Activated CD8-positive, alpha-beta T cell treated with anti-CD3 and anti-CD28 coated beads, Interleukin-2, amount 10 ng/mL, durations not matched to agents 7 days and 5 days (primary cell): ENCODE results near the gene MMP11. TPM values are rescaled to one million over a fixed set of nuclear protein-coding genes. Genes with fewer than 3 reads are reported as not detected.

ENCODE experiments used
- ATAC-seq: fragments of 150-1000 bp; cut with Tn5 transposase; one replicate; pipeline ENCODE4 v1.10.0; 2021; ENCODE audit warnings: moderate library complexity
- CTCF ChIA-PET: fragments of 350-600 bp; sonication (Branson Sonifier 250); formaldehyde crosslinking; loops from one replicate; lab custom pipeline; 2021; ENCODE audit warnings: antibody characterized with exemption; lab: Charles Lee
- POLR2A ChIA-PET: fragments of 350-600 bp; sonication (Branson Sonifier 250); formaldehyde crosslinking; loops from one replicate; lab custom pipeline; 2021; ENCODE audit warnings: antibody characterized with exemption; lab: Charles Lee
- DNase-seq: peaks from one replicate; pipeline ENCODE4 v3.0.0-alpha.2; 2020
- H3K27ac Mint-ChIP-seq: one replicate; pipeline ENCODE4 v1.8.0; 2021; ENCODE audit warnings: mild to moderate bottlenecking, mixed read lengths
- H3K27me3 Mint-ChIP-seq: one replicate; pipeline ENCODE4 v1.8.0; 2021; ENCODE audit warnings: low read depth, mixed read lengths
- H3K36me3 Mint-ChIP-seq: one replicate; pipeline ENCODE4 v1.8.0; 2021; ENCODE audit warnings: low read depth, mixed read lengths
- H3K4me1 Mint-ChIP-seq: one replicate; pipeline ENCODE4 v1.8.0; 2021; ENCODE audit warnings: low read depth, mixed read lengths
- H3K4me3 Mint-ChIP-seq: one replicate; pipeline ENCODE4 v1.8.0; 2021; ENCODE audit warnings: mild to moderate bottlenecking, mixed read lengths
- H3K9me3 Mint-ChIP-seq: one replicate; pipeline ENCODE4 v1.8.0; 2022; ENCODE audit warnings: mixed read lengths; ENCODE audit not compliant: insufficient read depth
- total RNA-seq, 2 experiments: library from RNA; stranded (reverse); gene quantifications; one replicate each; pipeline ENCODE4 v1.2.3, GENCODE V29; 2021

MMP11 gene
- total RNA-seq, 2 experiments from 2014 or later, result 0.42 to 0.55 TPM

DNA sequence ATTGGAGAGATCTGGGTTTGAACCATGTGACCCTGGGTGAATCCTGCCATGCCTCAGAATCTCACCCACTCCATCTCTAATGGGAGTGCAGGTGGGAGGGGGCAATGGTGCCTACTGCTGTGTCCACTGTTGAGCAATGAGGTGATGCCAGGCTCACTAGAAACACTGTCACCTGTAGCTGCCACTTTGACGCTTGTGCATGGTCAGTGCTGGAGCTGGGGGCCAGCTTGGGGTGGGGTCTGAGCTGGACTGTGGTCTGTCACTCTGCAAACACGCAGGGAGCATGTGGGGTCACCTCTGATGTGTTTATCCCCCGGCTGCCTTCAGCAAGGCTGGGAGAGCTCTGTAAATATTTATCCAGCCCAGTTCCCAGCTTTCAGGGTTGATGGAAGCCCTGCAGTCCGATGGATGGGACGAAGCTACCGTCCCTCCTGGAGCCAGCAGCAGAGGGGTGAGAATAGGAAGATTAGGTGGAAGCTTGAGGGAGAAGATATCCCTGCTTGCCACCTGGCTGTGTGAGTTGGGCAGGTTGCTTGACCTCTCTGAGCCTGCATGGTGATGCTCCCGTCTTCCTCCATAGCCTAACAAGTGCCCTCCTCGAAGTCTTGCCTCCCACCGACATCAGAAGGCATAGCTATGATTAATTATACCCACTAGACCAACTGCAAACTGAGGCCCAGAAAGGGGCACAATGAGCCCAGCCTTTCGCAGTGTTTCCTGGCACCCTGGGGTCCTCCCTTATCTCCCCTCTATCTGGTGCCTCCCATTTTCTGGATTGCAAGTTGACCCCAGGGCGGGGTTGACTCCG lies 1.7 kb downstream of the MMP11 start:
- ChIA-PET CTCF (interaction anchor here (0.6 to 2.4 kb wide), 5 partner anchors 68 to 843 kb away, joined by 3 to 16 read pairs (median 3); no protein-coding TSS in a partner anchor), POLR2A (interaction anchor here (0.7 to 2.5 kb wide), 2 partner anchors 8 to 12 kb away, joined by 3 to 18 read pairs; partner anchors contain the start of gene SMARCB1)
- DNase-seq (no peak), ATAC-seq (no peak)
- H3K27ac Mint-ChIP-seq, result no peak overlapping the region
- no peaks in the 10 kb centered on the region for H3K9me3 Mint-ChIP-seq
- H3K36me3 Mint-ChIP-seq, result no peaks in the 10 kb centered on the region
- peaks cover 8% of the 10 kb centered on the region for H3K27me3 Mint-ChIP-seq
- peaks cover 22% of the 10 kb centered on the region for H3K4me1 Mint-ChIP-seq
- no peak overlapping the region for H3K4me3 Mint-ChIP-seq

DNA sequence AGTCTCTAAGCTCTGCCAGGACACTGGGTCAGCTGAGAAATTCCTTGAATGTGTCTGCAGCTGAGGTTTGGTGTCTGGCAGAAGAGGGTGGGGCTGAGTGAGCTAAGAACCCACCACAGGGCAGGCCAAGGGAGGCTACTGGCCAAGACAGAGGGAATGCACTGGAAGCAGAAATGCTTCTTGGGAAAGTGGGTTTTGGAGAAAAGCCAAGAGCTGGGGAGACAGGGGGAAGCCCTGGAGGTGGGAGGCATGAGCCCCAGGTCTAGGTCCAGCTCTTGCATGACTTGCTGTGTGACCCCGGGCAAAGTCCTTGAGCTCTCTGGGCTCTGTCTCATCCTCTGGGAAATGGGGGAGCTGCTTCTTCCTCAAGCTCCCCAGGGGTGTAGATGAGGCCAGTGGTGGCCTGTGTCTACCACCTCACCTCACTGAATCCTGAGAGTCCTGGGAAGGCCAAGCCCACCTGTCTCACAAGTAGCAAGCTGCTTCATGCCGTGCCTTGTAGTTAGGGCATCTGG lies 2.3 kb downstream of the MMP11 start:
- no peaks in the 10 kb centered on the region for H3K9me3 Mint-ChIP-seq
- peaks cover 20% of the 10 kb centered on the region for H3K4me1 Mint-ChIP-seq
- H3K27ac Mint-ChIP-seq, result no peak overlapping the region
- CTCF ChIA-PET, result interaction anchor here (0.6 to 2.4 kb wide), 6 partner anchors 12 to 844 kb away, joined by 3 to 16 read pairs (median 4); partner anchors contain the start of gene SMARCB1
- DNase-seq (no peak), ATAC-seq (no peak)
- H3K27me3 Mint-ChIP-seq, result peaks cover 8% of the 10 kb centered on the region
- H3K4me3 Mint-ChIP-seq, result no peak overlapping the region
- POLR2A ChIA-PET, result interaction anchor here (0.7 to 2.5 kb wide), 3 partner anchors 9 to 12 kb away, joined by 3 to 18 read pairs (median 4); partner anchors contain the start of genes C22orf15 and SMARCB1
- no peaks in the 10 kb centered on the region for H3K36me3 Mint-ChIP-seq

DNA sequence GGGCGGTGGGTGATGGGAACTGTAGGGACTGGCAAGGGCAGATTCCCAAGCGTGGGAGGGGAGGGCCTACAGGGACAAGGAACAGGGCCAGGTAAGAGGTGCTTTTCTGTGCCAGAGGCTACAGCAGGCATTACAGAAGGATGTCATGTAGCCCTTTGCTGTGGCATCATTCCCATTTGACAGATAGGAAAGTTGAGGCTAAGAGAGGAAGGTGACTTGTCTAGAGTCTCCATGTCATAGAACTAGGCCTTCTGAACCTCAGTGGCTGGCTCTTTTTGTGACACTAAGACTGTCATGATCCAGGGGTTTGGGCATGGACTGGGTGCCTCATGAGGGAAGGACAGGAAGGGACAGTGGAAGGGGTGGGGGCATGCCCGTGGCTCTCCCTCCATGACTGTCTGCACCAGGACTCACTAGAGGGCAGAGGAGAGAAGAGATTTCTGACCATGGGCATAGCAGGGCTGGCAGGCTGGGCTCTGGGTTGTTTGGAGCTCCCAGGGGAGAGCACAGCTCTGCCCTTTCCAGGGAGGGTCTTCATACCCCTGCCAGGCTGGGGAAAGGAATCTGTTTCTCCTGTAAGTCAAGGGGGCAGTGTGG lies 3.2 kb downstream of the MMP11 start:
- DNase-seq, result no peak
- no peaks in the 10 kb centered on the region for H3K9me3 Mint-ChIP-seq
- ATAC-seq, result no peak
- ChIA-PET CTCF (interaction anchor here (1.0 to 2.4 kb wide), 5 partner anchors 12 to 81 kb away, joined by 3 to 16 read pairs (median 3); partner anchors contain the start of genes SLC2A11 and SMARCB1), POLR2A (interaction anchor here (1.8 to 2.5 kb wide), 2 partner anchors 10 to 13 kb away, joined by 4 to 18 read pairs; partner anchors contain the start of genes C22orf15 and SMARCB1)
- peaks cover 15% of the 10 kb centered on the region for H3K4me1 Mint-ChIP-seq
- H3K36me3 Mint-ChIP-seq, result no peaks in the 10 kb centered on the region
- peak overlapping the region; percentile 36 for H3K27ac Mint-ChIP-seq
- peaks cover 8% of the 10 kb centered on the region for H3K27me3 Mint-ChIP-seq
- no peak overlapping the region for H3K4me3 Mint-ChIP-seq

DNA sequence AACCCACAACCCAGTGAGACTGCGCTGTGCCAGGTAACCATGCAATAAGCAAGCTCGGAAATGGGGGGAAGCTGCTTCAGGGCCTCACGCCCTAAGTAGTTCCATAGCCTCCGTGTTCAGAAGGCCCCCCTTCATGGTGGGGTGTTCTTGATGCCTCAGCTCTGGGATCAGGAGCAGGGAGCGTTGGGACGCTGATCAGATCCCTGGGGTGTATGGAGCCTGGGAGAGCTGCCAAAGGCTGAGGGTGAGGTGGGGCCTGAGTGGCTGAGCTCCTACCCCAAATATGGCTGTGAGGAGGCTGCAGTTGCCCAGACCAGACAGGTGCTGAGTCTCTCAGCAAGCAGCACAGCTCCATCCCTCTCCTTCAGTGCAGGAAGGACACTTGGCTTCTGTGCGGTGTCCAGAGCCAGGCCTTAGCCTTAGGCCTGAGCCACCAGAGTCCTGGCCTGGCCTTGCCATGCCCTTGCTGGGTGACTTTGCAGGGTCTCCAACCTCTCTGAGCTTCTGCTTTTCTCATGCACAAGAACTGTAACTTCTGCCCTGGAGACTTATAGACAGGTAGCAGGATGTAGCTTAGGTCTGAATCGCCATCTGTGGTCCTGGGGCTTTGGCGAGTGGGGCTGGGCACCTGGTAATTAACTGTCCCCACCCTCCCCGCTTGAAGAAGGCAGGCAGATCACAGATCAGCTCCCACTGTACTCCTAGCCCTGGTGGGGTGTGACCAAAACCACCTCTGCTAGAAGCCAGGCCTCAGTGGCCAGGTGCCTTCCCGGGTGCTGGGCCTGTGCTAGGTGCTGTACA lies 5.3 kb downstream of the MMP11 start:
- H3K4me3 Mint-ChIP-seq, result no peak overlapping the region
- no peaks in the 10 kb centered on the region for H3K36me3 Mint-ChIP-seq
- DNase-seq, result no peak
- peaks cover 5% of the 10 kb centered on the region for H3K4me1 Mint-ChIP-seq
- ChIA-PET POLR2A (interaction anchor here (1.9 kb wide), 1 partner anchor 10 kb away, joined by 4 read pairs; the partner anchor contains the start of gene CHCHD10), CTCF (no interaction called here)
- H3K27ac Mint-ChIP-seq, result no peak overlapping the region
- ATAC-seq, result no peak
- peaks cover 8% of the 10 kb centered on the region for H3K27me3 Mint-ChIP-seq
- no peaks in the 10 kb centered on the region for H3K9me3 Mint-ChIP-seq

DNA sequence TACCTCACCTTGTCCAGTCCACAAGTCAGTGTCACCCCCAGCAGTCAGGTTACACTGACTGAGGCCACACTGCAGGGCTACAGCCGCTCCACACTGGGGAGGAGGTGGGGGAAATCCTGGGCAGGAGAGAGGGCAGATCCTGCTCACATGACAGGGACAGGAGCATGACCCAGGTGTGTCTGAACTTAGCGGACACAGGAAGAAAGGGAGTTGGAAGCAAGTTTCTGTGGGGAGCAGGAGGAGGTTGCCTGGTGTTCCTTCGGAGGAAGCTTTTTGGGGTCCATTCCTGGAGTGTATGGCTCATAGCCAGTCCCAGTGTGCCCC lies 5.9 kb downstream of the MMP11 start:
- Mint-ChIP-seq H3K27me3 (peaks cover 2% of the 10 kb centered on the region), H3K4me3 (no peak overlapping the region), H3K36me3 (no peaks in the 10 kb centered on the region), H3K9me3 (no peaks in the 10 kb centered on the region), H3K27ac (no peak overlapping the region), H3K4me1 (peaks cover 2% of the 10 kb centered on the region)
- POLR2A ChIA-PET, result interaction anchor here (1.9 kb wide), 1 partner anchor 11 kb away, joined by 4 read pairs; the partner anchor contains the start of gene CHCHD10
- CTCF ChIA-PET, result no interaction called here
- ATAC-seq, result no peak
- no peak for DNase-seq

DNA sequence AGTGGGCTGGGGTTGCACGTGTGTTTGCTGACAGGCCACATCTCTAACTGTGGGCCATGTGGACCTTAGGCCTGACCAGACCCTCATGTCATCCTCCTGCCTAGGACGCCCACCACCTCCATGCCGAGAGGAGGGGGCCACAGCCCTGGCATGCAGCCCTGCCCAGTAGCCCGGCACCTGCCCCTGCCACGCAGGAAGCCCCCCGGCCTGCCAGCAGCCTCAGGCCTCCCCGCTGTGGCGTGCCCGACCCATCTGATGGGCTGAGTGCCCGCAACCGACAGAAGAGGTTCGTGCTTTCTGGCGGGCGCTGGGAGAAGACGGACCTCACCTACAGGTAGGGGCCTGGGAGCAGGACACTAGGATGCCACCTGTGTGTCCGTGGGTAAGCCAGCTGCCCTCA lies 6.4 kb downstream of the MMP11 start:
- DNase-seq (no peak), ATAC-seq (no peak)
- no peaks in the 10 kb centered on the region for H3K36me3 Mint-ChIP-seq
- no peaks in the 10 kb centered on the region for H3K9me3 Mint-ChIP-seq
- H3K27ac Mint-ChIP-seq, result no peak overlapping the region
- no peak overlapping the region for H3K4me3 Mint-ChIP-seq
- ChIA-PET CTCF (no interaction called here), POLR2A (no interaction called here)
- H3K4me1 Mint-ChIP-seq, result peaks cover 8% of the 10 kb centered on the region
- H3K27me3 Mint-ChIP-seq, result no peaks in the 10 kb centered on the region

DNA sequence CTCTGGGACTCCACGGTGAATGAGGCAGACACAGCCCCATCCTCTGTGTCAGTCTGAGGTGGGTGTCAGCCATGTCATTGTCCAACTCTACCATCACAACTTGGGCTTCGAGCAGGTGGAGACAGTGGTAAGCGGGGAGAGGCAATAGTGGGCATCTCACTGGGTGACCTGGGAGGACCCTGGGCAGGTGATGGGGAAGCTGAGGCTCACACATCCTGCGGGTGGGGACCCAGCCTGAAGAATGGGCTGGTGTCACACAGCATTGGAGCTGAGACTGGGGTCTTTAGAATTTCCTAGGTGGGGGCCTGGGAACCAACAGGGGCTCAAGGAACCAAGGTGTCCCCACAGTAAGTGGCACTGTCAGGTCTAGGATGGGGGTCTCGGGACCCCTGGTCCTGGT lies 7.1 kb downstream of the MMP11 start:
- Mint-ChIP-seq H3K27ac (no peak overlapping the region), H3K9me3 (no peaks in the 10 kb centered on the region), H3K27me3 (no peaks in the 10 kb centered on the region), H3K4me1 (peaks cover 14% of the 10 kb centered on the region), H3K4me3 (no peak overlapping the region), H3K36me3 (no peaks in the 10 kb centered on the region)
- ChIA-PET CTCF (no interaction called here), POLR2A (no interaction called here)
- DNase-seq (no peak), ATAC-seq (no peak)

DNA sequence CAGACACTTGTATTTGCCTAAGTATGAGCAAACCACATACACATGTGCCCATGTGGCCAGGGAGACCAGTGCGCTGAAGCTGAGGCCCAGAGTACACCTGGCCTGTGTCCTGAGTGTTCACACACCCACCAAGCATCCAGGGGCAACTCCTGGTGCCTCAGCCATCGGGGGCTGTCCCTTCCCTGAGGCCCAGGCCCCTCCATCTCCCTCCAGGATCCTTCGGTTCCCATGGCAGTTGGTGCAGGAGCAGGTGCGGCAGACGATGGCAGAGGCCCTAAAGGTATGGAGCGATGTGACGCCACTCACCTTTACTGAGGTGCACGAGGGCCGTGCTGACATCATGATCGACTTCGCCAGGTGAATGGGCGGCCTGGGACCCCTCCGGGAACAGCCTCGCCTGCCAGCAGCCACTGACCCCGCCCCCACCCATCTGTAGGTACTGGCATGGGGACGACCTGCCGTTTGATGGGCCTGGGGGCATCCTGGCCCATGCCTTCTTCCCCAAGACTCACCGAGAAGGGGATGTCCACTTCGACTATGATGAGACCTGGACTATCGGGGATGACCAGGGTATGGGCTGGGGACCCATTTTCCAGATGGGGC lies 7.6 kb downstream of the MMP11 start:
- ATAC-seq (no peak), DNase-seq (no peak)
- no peaks in the 10 kb centered on the region for H3K27me3 Mint-ChIP-seq
- ChIA-PET POLR2A (no interaction called here), CTCF (interaction anchor here (1.5 kb wide), 1 partner anchor 10 kb away, joined by 3 read pairs; no protein-coding TSS in a partner anchor)
- H3K9me3 Mint-ChIP-seq, result no peaks in the 10 kb centered on the region
- H3K36me3 Mint-ChIP-seq, result no peaks in the 10 kb centered on the region
- no peak overlapping the region for H3K4me3 Mint-ChIP-seq
- peaks cover 14% of the 10 kb centered on the region for H3K4me1 Mint-ChIP-seq
- H3K27ac Mint-ChIP-seq, result no peak overlapping the region

DNA sequence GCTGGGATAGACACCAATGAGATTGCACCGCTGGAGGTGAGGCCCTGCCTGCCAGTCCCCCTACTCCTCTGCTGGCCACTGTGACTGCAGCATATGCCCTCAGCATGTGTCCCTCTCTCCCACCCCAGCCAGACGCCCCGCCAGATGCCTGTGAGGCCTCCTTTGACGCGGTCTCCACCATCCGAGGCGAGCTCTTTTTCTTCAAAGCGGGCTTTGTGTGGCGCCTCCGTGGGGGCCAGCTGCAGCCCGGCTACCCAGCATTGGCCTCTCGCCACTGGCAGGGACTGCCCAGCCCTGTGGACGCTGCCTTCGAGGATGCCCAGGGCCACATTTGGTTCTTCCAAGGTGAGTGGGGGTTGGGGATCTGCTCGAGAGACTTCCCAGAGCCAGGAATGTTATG lies 8.4 kb downstream of the MMP11 start:
- no peak for ATAC-seq
- Mint-ChIP-seq H3K27ac (no peak overlapping the region), H3K36me3 (no peaks in the 10 kb centered on the region), H3K27me3 (no peaks in the 10 kb centered on the region), H3K4me3 (no peak overlapping the region), H3K4me1 (peaks cover 20% of the 10 kb centered on the region), H3K9me3 (no peaks in the 10 kb centered on the region)
- POLR2A ChIA-PET, result no interaction called here
- DNase-seq, result no peak
- CTCF ChIA-PET, result interaction anchor here (1.5 kb wide), 1 partner anchor 11 kb away, joined by 3 read pairs; no protein-coding TSS in a partner anchor

DNA sequence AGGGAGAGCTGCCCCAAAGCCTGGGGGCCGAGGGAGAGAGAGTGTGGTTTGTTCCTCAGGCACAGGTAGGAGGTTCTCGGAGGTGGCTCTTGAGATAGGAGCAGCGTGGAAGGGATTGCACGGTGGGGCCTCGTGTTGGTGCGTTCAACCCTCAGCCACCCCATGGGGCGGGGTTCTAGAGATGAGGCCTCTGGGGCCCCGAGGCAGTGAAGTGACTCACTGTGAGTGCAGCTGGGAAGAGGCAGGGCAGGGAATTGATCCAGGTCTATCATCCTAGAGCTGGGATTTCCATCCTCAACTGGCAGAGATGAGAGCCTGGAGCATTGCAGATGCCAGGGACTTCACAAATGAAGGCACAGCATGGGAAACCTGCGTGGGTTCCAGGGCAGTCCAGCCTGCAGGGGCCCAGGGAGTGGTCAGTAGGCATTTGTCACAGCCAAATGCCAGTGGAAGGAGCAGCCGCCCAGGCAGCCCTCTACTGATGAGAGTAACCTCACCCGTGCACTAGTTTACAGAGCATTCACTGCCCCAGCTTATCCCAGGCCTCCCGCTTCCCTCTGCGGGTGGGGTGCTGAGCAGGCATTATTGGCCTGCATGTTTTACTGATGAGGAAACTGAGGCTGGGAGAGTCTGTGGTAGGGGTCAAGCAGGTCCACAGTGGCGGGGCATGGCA lies 9.0 kb downstream of the MMP11 start:
- H3K27me3 Mint-ChIP-seq, result no peaks in the 10 kb centered on the region
- no peaks in the 10 kb centered on the region for H3K36me3 Mint-ChIP-seq
- POLR2A ChIA-PET, result no interaction called here
- H3K4me1 Mint-ChIP-seq, result peaks cover 26% of the 10 kb centered on the region
- ATAC-seq (no peak), DNase-seq (no peak)
- H3K4me3 Mint-ChIP-seq, result no peak overlapping the region
- H3K27ac Mint-ChIP-seq, result no peak overlapping the region
- no peaks in the 10 kb centered on the region for H3K9me3 Mint-ChIP-seq
- CTCF ChIA-PET, result interaction anchor here (1.5 kb wide), 1 partner anchor 11 kb away, joined by 3 read pairs; no protein-coding TSS in a partner anchor
